Measurements from ENCODE around the gene TFPI.
A peak's percentile ranks its signal among the peaks of the same experiment; 100 is the strongest.

The TFPI gene

DNA sequence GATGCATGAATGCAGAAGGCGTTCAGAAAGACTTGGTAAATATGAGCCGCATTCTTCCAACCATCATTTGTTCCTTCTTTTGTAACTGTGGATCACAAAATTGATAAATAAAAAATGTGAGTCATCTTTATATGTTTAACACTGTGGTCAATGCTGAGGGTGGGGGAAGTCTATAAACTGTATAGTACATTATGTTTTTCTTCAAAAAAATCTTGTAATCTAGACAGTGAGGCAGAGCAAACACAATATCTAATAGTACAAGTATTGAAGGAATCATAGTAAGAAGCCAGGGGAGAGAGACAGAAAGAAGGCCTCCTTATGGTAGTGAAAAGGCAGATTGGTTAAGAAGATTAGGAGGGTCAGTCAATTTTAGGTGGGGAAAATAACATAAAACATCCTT lies 75.5 kb downstream of the TFPI start:
- no peak for TF ChIP-seq POLR2AphosphoS5 (IDR thresholded peaks at IDR 0.05; ENCODE audit: borderline replicate concordance, low read depth, low read length)
- TF ChIP-seq EZH2 (IDR thresholded peaks at IDR 0.05) = no peak
- no peak for TF ChIP-seq FOXP2 (optimal IDR thresholded peaks at IDR 0.05; ENCODE audit: control extremely low read depth, extremely low read length, insufficient read depth)
- no peak overlapping the region for H3K27ac ChIP-seq
- H3K9me3 ChIP-seq (ENCODE audit: low read depth, low read length) = no peaks in the 10 kb centered on the region
- DNase-seq (ENCODE audit: low read depth, low spot score) = no peak
- H3K9ac ChIP-seq (ENCODE audit: insufficient read length) = no peak overlapping the region
- no peak overlapping the region for H3K4me3 ChIP-seq
- H3K36me3 ChIP-seq (ENCODE audit: insufficient read depth, low read length) = 0 out of 2 replicates have a peak, but pooled peaks cover 7% of the 10 kb centered on the region

DNA sequence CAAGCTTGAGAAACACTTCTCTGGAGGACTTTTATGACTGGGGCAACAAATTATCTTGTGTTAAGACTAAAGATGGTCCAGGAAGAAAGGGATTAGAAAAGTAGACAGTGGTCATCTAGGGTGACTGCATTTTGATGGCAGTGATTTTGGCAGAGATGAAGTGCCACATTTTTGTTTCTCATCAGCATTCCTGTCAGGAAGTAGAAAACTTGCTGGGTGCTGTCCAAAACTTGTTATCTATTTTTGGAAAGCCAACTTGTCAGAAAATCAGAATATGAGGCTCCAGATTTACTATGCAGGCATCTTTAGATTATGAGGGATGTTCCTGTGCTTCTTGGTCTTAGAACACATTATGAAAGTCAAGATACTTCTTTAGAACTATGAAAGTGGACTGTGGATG lies 77.2 kb downstream of the TFPI start:
- 0 out of 2 replicates have a peak, but pooled peaks cover 7% of the 10 kb centered on the region for H3K36me3 ChIP-seq (ENCODE audit: insufficient read depth, low read length)
- peak overlapping the region; percentile 4; the same call in 1 of the 2 replicates for H3K27ac ChIP-seq
- H3K4me3 ChIP-seq = no peak overlapping the region
- H3K9ac ChIP-seq (ENCODE audit: insufficient read length) = no peak overlapping the region
- no peak for DNase-seq (ENCODE audit: low read depth, low spot score)
- no peaks in the 10 kb centered on the region for H3K9me3 ChIP-seq (ENCODE audit: low read depth, low read length)
- TF ChIP-seq POLR2AphosphoS5 (IDR thresholded peaks at IDR 0.05; ENCODE audit: borderline replicate concordance, low read depth, low read length) (no peak), EZH2 (IDR thresholded peaks at IDR 0.05) (no peak), FOXP2 (optimal IDR thresholded peaks at IDR 0.05; ENCODE audit: control extremely low read depth, extremely low read length, insufficient read depth) (no peak)

DNA sequence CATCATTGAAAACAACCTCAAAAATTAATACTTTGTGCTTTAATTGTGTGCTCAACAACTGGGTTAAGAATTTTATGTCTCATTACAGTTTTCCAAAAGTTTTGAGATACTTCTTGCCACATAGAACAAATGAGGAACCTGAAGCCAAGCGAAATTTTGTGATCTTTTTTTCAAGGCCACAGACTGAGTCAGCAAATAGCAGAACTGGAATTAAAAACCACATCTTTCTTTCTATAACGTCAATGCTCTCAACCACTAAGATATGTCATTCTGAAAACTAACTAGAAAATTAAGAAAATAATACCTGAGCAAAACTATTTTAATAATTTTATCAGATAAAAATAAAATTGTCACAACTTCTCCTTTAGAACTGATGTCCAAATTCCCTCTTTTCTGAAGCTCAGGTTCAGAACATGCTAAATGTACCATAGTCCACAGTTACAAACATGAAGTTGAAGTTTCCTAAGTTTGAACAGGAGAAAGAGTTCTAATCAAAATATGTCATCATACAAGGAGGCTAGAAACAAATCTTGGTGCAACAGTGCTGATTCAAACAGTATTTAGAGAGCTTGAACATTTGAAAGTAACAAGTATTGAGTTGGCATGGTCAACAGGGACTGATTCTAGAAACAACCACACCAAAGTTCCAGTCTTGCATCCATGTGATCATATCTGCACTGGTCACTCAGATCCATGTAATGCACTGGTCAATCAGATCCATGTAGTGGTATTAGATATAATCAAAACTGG lies 78.6 kb downstream of the TFPI start:
- Histone ChIP-seq H3K9ac (ENCODE audit: insufficient read length) (no peak overlapping the region), H3K36me3 (ENCODE audit: insufficient read depth, low read length) (0 out of 2 replicates have a peak, but pooled peaks cover 7% of the 10 kb centered on the region), H3K4me3 (no peak overlapping the region), H3K27ac (no peak overlapping the region), H3K9me3 (ENCODE audit: low read depth, low read length) (no peaks in the 10 kb centered on the region)
- TF ChIP-seq POLR2AphosphoS5 (IDR thresholded peaks at IDR 0.05; ENCODE audit: borderline replicate concordance, low read depth, low read length) (no peak), FOXP2 (optimal IDR thresholded peaks at IDR 0.05; ENCODE audit: control extremely low read depth, extremely low read length, insufficient read depth) (no peak)
- DNase-seq (ENCODE audit: low read depth, low spot score) = no peak

DNA sequence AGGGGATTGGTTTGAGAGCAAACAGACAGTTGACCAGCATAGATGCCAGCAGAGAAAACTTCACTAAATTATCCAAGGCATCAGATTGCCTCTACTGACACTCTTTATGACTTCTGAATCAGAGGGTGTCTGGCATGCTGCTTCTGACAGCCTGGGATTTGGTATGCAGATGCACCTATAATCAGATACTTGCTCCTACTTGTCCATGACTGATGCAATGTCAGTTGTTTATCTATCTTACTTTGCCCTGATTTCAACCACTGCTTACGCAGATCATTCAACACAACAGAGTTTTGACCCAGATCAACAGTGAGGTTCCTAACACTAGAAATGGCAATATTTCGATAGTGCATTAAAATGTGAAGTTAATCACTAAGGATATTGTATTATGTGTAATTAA lies 83.5 kb downstream of the TFPI start:
- DNase-seq (ENCODE audit: low read depth, low spot score) = no peak
- Histone ChIP-seq H3K9me3 (ENCODE audit: low read depth, low read length) (no peaks in the 10 kb centered on the region), H3K27ac (no peak overlapping the region), H3K9ac (ENCODE audit: insufficient read length) (no peak overlapping the region), H3K4me3 (no peak overlapping the region), H3K36me3 (ENCODE audit: insufficient read depth, low read length) (no peaks in the 10 kb centered on the region)
- TF ChIP-seq EZH2 (IDR thresholded peaks at IDR 0.05) (no peak), FOXP2 (optimal IDR thresholded peaks at IDR 0.05; ENCODE audit: control extremely low read depth, extremely low read length, insufficient read depth) (no peak), POLR2AphosphoS5 (IDR thresholded peaks at IDR 0.05; ENCODE audit: borderline replicate concordance, low read depth, low read length) (no peak)

DNA sequence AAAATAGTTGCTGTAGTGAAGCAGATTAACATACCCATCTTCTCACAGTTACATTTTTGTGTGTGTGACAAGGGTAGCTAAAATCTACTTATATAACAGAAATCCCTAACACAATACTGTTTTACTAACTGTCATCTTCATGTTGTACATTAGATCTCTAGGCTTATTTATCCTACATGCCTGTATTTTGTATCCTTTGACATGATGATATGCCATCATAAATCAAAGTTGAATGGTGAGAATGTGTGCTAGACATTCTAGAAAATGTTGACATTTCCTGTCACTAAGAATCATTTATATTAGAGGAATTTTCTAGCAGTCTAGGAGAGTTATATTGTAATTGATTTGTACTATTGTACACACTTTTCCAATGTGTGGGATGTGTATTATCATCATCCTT lies 84.7 kb downstream of the TFPI start:
- Histone ChIP-seq H3K36me3 (ENCODE audit: insufficient read depth, low read length) (no peaks in the 10 kb centered on the region), H3K27ac (no peak overlapping the region), H3K9me3 (ENCODE audit: low read depth, low read length) (no peaks in the 10 kb centered on the region), H3K4me3 (no peak overlapping the region), H3K9ac (ENCODE audit: insufficient read length) (no peak overlapping the region)
- TF ChIP-seq EZH2 (IDR thresholded peaks at IDR 0.05) (no peak), POLR2AphosphoS5 (IDR thresholded peaks at IDR 0.05; ENCODE audit: borderline replicate concordance, low read depth, low read length) (no peak), FOXP2 (optimal IDR thresholded peaks at IDR 0.05; ENCODE audit: control extremely low read depth, extremely low read length, insufficient read depth) (no peak)
- DNase-seq (ENCODE audit: low read depth, low spot score) = no peak

DNA sequence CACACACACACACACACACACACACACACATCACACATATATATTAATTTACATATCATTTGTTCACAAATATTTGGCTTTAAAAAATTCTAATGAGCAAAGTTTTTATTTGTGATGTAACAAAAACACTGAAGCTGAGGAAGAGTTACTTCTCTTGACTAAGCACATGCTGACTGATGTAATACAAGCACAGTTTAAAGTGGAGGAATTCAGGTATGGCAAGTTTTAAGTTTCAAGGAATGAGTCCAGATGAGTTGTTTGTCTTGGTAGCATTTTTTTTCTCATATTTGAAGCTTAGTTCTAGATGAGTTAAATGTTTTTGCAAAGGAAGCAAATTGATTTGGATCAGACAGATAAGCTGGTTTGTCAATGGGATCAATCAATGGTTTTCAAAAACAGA lies 86.0 kb downstream of the TFPI start:
- DNase-seq (ENCODE audit: low read depth, low spot score) = no peak
- H3K9ac ChIP-seq (ENCODE audit: insufficient read length) = no peak overlapping the region

DNA sequence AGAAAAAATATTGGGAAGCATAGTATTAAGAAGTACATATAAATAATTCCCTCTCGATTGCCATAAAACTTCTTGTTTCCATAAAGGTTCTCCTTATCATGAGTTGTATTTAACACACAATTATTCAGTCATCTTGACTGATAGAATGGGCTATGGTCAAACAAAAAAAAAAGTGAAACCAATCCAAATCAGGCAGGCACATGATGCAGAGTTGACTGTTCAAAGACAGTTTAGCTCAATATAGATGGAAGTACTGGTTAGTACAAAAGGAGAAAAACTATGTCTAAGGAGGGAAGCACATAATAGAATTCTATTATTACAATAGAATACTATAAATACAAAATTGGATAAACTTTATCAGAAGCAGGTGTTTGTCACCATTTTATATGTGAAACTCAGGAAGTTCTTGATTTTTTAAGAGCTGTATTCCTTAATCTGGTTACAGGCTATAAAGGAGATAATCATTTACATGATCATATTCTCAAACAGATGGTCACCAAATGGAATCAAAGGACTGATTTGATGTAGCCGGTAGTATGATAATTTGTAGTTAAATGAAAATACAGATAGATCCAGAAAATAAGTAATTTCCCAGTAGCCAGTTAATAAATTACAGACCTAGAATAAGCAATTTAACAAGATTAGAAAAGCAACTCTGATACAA lies 88.0 kb downstream of the TFPI start:
- no peak for DNase-seq (ENCODE audit: low read depth, low spot score)
- Histone ChIP-seq H3K9me3 (ENCODE audit: low read depth, low read length) (no peaks in the 10 kb centered on the region), H3K27ac (peak overlapping the region; percentile 86), H3K36me3 (ENCODE audit: insufficient read depth, low read length) (no peaks in the 10 kb centered on the region), H3K4me3 (peak overlapping the region; percentile 49), H3K9ac (ENCODE audit: insufficient read length) (no peak overlapping the region)
- no peak for TF ChIP-seq POLR2AphosphoS5 (IDR thresholded peaks at IDR 0.05; ENCODE audit: borderline replicate concordance, low read depth, low read length)
- TF ChIP-seq EZH2 (IDR thresholded peaks at IDR 0.05) = no peak
- no peak for TF ChIP-seq FOXP2 (optimal IDR thresholded peaks at IDR 0.05; ENCODE audit: control extremely low read depth, extremely low read length, insufficient read depth)

More for the DNA sequence above, 86.0 kb downstream of the TFPI start:
- no peaks in the 10 kb centered on the region for H3K36me3 ChIP-seq (ENCODE audit: insufficient read depth, low read length)
- no peak for TF ChIP-seq POLR2AphosphoS5 (IDR thresholded peaks at IDR 0.05; ENCODE audit: borderline replicate concordance, low read depth, low read length)
- H3K9me3 ChIP-seq (ENCODE audit: low read depth, low read length) = no peaks in the 10 kb centered on the region
- H3K4me3 ChIP-seq = no peak overlapping the region
- H3K27ac ChIP-seq = peak overlapping the region; percentile 54; the same call in 1 of the 2 replicates

DNA sequence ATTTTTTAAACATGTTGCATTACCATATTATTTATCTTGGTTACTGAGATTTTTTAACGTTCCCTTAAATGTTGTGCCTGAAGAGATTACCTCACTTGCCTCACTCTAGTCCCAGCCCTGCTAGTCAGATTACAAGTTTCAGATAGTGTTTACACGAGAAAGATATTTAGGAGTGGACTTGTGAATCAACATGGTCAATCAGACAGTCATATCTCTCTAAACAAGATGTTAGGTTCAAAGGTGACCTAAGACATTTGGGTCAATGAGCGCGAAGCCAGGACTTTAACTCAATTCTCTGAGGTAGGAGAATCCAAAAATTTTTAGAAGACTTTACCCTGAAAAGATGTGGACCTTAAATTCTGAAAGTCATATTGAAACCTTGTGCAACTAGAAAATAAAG lies 91.4 kb downstream of the TFPI start:
- no peak overlapping the region for H3K9ac ChIP-seq (ENCODE audit: insufficient read length)

More for the DNA sequence above, 91.4 kb downstream of the TFPI start:
- H3K36me3 ChIP-seq (ENCODE audit: insufficient read depth, low read length) = no peaks in the 10 kb centered on the region
- no peak for TF ChIP-seq POLR2AphosphoS5 (IDR thresholded peaks at IDR 0.05; ENCODE audit: borderline replicate concordance, low read depth, low read length)
- no peak for TF ChIP-seq EZH2 (IDR thresholded peaks at IDR 0.05)
- no peak for TF ChIP-seq FOXP2 (optimal IDR thresholded peaks at IDR 0.05; ENCODE audit: control extremely low read depth, extremely low read length, insufficient read depth)
- DNase-seq (ENCODE audit: low read depth, low spot score) = no peak
- H3K27ac ChIP-seq = no peak overlapping the region
- H3K9me3 ChIP-seq (ENCODE audit: low read depth, low read length) = no peaks in the 10 kb centered on the region
- no peak overlapping the region for H3K4me3 ChIP-seq
